ENCODE results near the gene SOX8.

- TF ChIP-seq TAF1 (IDR thresholded peaks at IDR 0.05; ENCODE audit: low read depth, low read length), result no peak
- no peak for TF ChIP-seq POLR2A (IDR thresholded peaks at IDR 0.05; ENCODE audit: low read depth, low read length)
- no peak for TF ChIP-seq PAX5 (IDR thresholded peaks at IDR 0.05; ENCODE audit: insufficient read depth, low read length, severe bottlenecking)
- no peak for TF ChIP-seq POLR2AphosphoS5 (IDR thresholded peaks at IDR 0.05; ENCODE audit: low read depth, low read length)
- no peak for TF ChIP-seq SPI1 (IDR thresholded peaks at IDR 0.05; ENCODE audit: low read depth, low read length)
These were observed 45.9 kb upstream of the SOX8 start for GRCh38 chr16:935684-936083.

Data from GM12891 (cell line).